Thyroid gland (tissue), 4 donors: Measurements from ENCODE around the gene MOB3A. TPM values are rescaled to one million over a fixed set of nuclear protein-coding genes. Genes with fewer than 3 reads are reported as not detected.

Experiments
- DNase-seq, 2 donors: peaks; one replicate each; pipeline ENCODE4 v3.0.0-alpha.2; 2019
- H3K27ac ChIP-seq, 3 donors: fragments of 200-600 bp; sonication (generic); 1 replicate in 2 of 3; 2 replicates in 1 of 3; pipeline ENCODE4 v1.5.1; 2016 to 2019; ENCODE audit warnings: mild to moderate bottlenecking in 1 of 3, moderate library complexity in 1 of 3
- H3K27me3 ChIP-seq: fragments of 200-600 bp; sonication (generic); one replicate; pipeline ENCODE4 v1.5.1; 2019
- H3K36me3 ChIP-seq, 2 donors: fragments of 200-600 bp; sonication (generic); one replicate each; pipeline ENCODE4 v1.5.1; 2016 to 2019
- H3K4me1 ChIP-seq, 2 donors: fragments of 200-600 bp; sonication (generic); one replicate each; pipeline ENCODE4 v1.5.1; 2017 to 2019
- H3K4me3 ChIP-seq, 3 donors: fragments of 200-600 bp; sonication (generic); replicated peaks in 1 of 3; 1 replicate in 2 of 3; 2 replicates in 1 of 3; pipeline ENCODE4 v1.5.1; 2016; ENCODE audit warnings: mild to moderate bottlenecking in 1 of 3
- H3K9me3 ChIP-seq: fragments of 200-600 bp; sonication (generic); one replicate; pipeline ENCODE4 v1.5.1; 2017
- POLR2A ChIP-seq, 2 donors: fragments of 450-650 bp; IDR thresholded peaks; one replicate each; pipeline ENCODE4 v1.6.1; 2017; ENCODE audit warnings: antibody characterized with exemption in 2 of 2, mild to moderate bottlenecking in 2 of 2, moderate library complexity in 1 of 2
- WGBS, 2 donors: methylation state at CpG; one replicate each; pipeline ENCODE4 v1.1.5; 2017; 5-methylcytosine and 5-hydroxymethylcytosine counted together
- intact Hi-C: fragments of 100-400 bp; cut with DNase I; formaldehyde crosslinking; loops from one replicate; pipeline ENCODE4 v1.15.1; 2023
- total RNA-seq, 4 donors: library from RNA; depleted of rRNA; stranded (reverse); fragments of >200 nt; gene quantifications; one replicate each; pipeline ENCODE4 v1.2.3, GENCODE V29; 2016
- TF ChIP-seq, protein P1 (sequence below), 6 experiments: fragments of 200-600 bp in 3 of 6; fragments of 450-650 bp in 3 of 6; sonication (generic) in 3 of 6; IDR thresholded peaks; one replicate each; pipeline ENCODE4 v1.5.1; 2016 to 2019; ENCODE audit warnings: antibody characterized with exemption in 6 of 6, mild to moderate bottlenecking in 2 of 6, inconsistent platforms in 1 of 6, moderate library complexity in 1 of 6

Gene MOB3A
- total RNA-seq, 4 donors from 2014 or later, result 18.5 to 40.4 (median 26.6) TPM

DNA sequence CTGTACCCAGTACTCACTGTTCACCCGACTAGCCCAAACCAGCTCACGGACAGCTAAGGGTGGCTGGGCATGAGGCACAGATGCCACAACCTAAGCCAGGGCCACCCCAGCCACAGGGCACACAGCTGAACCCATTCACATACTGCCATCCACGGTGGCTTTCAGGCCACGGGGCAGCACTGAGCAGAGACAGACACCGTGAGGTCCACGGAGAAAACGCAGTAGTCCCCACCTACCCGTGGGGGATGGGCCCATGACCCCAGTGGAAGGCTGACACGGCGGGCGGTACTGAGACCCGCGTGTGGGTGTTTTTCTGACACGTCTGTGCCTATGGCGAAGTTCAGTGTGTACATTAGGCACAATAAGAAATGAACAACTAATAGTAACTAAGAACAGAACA lies 26.1 kb upstream of the MOB3A start:
- Histone ChIP-seq H3K9me3 (no peaks in the 10 kb centered on the region), H3K4me1 (no peaks in the 10 kb centered on the region), H3K4me3 (no peak overlapping the region), H3K27ac (no peak overlapping the region), H3K36me3 (peaks cover 63 to 82% of the 10 kb centered on the region in 2 donors), H3K27me3 (no peaks in the 10 kb centered on the region)
- DNase-seq, result no peak
- intact Hi-C loops, result no loop called here
- 92 to 93% methylated on average over 15 of the region's 15 CpGs for WGBS, 2 donors
- no peak for TF ChIP-seq POLR2A (IDR thresholded peaks at IDR 0.05)
- TF ChIP-seq, protein P1, sequence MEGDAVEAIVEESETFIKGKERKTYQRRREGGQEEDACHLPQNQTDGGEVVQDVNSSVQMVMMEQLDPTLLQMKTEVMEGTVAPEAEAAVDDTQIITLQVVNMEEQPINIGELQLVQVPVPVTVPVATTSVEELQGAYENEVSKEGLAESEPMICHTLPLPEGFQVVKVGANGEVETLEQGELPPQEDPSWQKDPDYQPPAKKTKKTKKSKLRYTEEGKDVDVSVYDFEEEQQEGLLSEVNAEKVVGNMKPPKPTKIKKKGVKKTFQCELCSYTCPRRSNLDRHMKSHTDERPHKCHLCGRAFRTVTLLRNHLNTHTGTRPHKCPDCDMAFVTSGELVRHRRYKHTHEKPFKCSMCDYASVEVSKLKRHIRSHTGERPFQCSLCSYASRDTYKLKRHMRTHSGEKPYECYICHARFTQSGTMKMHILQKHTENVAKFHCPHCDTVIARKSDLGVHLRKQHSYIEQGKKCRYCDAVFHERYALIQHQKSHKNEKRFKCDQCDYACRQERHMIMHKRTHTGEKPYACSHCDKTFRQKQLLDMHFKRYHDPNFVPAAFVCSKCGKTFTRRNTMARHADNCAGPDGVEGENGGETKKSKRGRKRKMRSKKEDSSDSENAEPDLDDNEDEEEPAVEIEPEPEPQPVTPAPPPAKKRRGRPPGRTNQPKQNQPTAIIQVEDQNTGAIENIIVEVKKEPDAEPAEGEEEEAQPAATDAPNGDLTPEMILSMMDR (IDR thresholded peaks at IDR 0.05), result no peak

DNA sequence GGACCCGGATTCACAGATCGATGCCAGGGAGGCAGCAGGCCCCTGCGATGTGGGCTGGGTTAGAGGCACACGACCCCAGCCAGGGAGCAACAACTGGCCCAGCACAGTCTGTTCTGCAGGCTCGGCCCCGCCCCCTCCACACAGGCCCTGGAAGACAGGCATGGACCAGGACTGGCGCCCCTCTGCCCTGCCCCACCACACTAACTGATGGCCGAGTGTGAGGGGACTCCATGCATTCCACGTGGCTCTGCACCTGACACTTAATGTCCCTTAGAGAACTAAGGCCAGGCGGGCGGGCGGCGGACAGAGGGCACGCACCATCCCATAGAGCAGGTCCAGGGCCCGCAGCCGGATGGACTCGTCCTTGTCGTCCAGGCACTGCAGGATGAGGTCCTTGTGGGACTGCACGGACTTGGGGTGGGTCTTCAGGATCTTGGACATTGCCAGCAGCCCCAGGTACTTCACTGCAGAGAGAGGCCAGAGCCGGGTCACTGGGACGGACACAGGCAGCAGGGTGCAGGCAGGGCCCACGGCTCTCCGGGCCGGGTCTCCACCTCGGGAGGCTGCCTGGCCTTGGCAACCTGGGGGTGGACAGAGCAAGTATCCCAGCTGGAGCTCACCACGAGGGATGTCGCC lies 25.4 kb upstream of the MOB3A start:
- TF ChIP-seq, protein P1 (IDR thresholded peaks at IDR 0.05), result no peak
- TF ChIP-seq POLR2A (IDR thresholded peaks at IDR 0.05), result no peak
- H3K36me3 ChIP-seq, result peaks cover 62 to 83% of the 10 kb centered on the region in 2 donors

DNA sequence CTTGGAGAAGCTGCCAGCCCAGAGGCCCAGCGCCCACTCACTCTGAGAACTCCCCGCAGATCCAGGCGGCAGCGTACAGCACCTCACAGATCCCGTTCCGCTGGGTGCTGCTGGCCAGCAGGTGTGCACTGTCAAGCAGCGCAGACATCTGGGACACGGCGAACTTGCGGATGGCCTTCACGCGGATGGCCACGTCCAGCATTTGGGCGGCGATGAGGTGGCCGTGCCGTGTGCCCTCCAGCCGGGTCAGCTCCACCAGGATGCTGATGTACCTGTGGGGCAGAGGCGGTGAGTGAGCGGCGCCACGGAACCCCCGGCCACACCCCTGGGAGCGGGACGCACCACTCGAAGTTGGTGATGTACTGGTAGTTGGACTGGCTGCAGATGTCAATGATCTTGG lies 24.7 kb upstream of the MOB3A start:
- DNase-seq, result no peak
- 92 to 95% methylated on average over 18 of the region's 26 CpGs for WGBS, 2 donors
- Histone ChIP-seq H3K27ac (no peak overlapping the region), H3K36me3 (peaks cover 66 to 86% of the 10 kb centered on the region in 2 donors), H3K4me1 (no peaks in the 10 kb centered on the region), H3K4me3 (no peak overlapping the region), H3K27me3 (no peaks in the 10 kb centered on the region), H3K9me3 (no peaks in the 10 kb centered on the region)
- TF ChIP-seq, protein P1 (IDR thresholded peaks at IDR 0.05), result no peak
- no peak for TF ChIP-seq POLR2A (IDR thresholded peaks at IDR 0.05)
- intact Hi-C loops, result no loop called here

More for the DNA sequence above, 25.4 kb upstream of the MOB3A start:
- H3K27me3 ChIP-seq, result no peaks in the 10 kb centered on the region
- H3K9me3 ChIP-seq, result no peaks in the 10 kb centered on the region
- H3K27ac ChIP-seq, result no peak overlapping the region
- WGBS, 2 donors, result 95 to 97% methylated on average over 7 to 9 of the region's 27 CpGs
- no peak overlapping the region for H3K4me3 ChIP-seq
- no peak for DNase-seq
- H3K4me1 ChIP-seq, result no peaks in the 10 kb centered on the region
- intact Hi-C loops, result no loop called here

DNA sequence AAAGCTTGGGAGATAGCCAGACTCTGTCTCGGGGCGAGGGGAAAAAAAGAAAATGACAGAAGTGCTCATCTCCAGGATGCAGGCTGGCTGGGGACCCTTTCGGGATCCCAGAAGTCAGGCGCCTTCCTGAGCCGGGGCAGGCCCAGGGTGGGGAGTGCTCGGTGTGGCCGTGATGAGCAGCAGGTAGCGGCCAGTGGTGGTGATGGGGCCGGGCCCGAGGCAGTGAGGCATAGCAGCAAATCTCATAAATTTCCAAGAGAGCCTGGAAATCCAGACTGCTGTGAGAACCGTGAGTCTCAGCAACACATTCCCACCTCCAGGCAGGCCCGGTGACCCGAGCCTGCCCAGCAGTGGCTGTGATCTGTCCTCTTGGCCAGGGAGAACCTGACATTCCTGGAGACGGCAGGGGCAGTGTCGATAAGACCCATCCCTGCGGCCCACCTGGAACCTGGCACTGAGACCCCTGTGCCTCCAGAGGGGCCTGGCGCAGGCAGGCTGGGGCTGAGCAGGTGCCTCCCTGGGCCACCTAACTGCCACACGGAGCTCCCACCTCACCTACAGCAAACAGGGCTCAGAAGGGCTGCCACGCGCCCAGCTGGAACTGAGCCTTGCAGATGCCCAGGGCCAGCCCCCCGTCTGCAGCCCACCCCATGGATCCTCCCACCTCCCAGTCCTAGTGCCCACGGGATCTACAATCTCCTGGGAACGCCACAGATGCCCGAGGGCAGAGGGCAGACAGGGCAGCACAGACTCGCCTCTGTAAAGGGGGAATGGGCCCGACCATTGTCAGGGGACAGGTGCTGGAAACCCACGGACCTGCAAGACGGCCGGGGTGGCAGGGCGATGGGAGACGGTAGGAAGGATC lies 24.0 kb upstream of the MOB3A start:
- Histone ChIP-seq H3K27me3 (no peaks in the 10 kb centered on the region), H3K4me1 (no peaks in the 10 kb centered on the region), H3K27ac (no peak overlapping the region), H3K4me3 (no peak overlapping the region), H3K36me3 (peaks cover 73 to 90% of the 10 kb centered on the region in 2 donors), H3K9me3 (no peaks in the 10 kb centered on the region)
- DNase-seq, result no peak
- TF ChIP-seq, protein P1 (IDR thresholded peaks at IDR 0.05), result no peak
- TF ChIP-seq POLR2A (IDR thresholded peaks at IDR 0.05), result no peak
- intact Hi-C loops, result no loop called here
- WGBS, 2 donors, result 92 to 93% methylated on average over 24 to 31 of the region's 31 CpGs

DNA sequence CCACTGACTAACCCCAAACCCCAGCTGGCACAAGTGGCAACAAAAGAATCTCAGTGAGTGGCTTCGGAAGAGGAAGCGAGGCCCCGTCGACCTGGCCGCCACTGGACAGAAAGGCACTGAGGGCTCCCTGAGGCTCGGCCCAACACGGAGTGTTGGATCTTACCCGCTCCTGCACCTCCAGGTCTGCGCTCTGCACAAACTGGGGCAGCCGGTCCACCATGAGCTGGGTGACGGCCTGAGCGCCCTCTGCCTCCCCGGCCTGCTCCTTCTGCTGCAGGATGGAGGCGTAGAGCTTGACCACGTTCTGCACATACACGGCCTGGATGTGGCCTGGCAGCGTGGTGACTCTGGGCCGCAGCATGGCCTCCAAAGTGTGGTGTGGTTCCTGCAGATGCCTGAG lies 22.3 kb upstream of the MOB3A start:
- H3K27me3 ChIP-seq, result no peaks in the 10 kb centered on the region
- WGBS, 2 donors, result 92 to 100% methylated on average over 1 to 12 of the region's 18 CpGs
- no peaks in the 10 kb centered on the region for H3K4me1 ChIP-seq
- H3K4me3 ChIP-seq, result no peak overlapping the region
- no peak overlapping the region for H3K27ac ChIP-seq
- H3K9me3 ChIP-seq, result no peaks in the 10 kb centered on the region
- intact Hi-C loops, result no loop called here
- peaks cover 90 to 99% of the 10 kb centered on the region in 2 donors for H3K36me3 ChIP-seq
- TF ChIP-seq, protein P1 (IDR thresholded peaks at IDR 0.05), result no peak
- no peak for TF ChIP-seq POLR2A (IDR thresholded peaks at IDR 0.05)
- no peak for DNase-seq
